ENCODE data around the gene CEP85. TPM values are rescaled to one million over a fixed set of nuclear protein-coding genes. Genes with fewer than 3 reads are reported as not detected.

The CEP85 gene
- total and polyA plus RNA-seq, 2 of the 13 experiments (the other 11 are each of a cell fraction or from before 2014, with no cell fraction given), result 16.1 to 26.7 TPM

DNA sequence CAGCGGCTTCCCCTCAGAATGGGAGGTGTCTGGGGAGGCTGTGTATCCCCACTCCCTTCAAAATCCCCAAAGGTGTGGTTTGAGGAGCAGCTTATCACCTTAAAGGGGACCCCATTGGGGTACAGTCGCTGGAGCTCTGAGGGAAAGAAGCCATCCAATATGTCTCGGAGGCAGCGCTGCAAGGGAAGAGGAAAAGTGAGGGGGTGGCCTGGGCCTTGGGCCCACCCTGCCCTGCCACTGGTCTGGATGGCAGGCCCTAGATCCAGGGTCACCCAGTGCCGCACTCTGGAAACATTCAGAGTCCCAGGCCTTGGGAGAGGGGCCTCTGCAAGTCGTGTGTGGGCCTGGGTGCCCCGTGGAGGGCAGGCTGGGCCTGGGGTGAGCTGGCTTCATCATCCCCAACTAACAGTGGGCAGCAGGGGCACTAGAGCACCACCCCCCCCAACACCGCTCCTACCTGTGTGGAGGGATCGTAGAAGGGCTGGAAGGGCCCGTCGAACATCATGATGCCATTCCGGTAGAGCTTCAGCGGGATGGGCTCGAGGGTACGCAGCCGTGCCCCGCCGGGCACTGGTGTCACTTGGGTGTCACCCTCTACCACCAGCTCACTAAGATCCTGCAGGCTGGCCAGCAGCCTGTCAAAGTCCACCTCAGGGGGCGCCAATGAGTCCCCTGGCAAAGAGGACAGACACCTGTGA lies 51.5 kb downstream of the CEP85 start (continued):
- TF ChIP-seq, protein P1, sequence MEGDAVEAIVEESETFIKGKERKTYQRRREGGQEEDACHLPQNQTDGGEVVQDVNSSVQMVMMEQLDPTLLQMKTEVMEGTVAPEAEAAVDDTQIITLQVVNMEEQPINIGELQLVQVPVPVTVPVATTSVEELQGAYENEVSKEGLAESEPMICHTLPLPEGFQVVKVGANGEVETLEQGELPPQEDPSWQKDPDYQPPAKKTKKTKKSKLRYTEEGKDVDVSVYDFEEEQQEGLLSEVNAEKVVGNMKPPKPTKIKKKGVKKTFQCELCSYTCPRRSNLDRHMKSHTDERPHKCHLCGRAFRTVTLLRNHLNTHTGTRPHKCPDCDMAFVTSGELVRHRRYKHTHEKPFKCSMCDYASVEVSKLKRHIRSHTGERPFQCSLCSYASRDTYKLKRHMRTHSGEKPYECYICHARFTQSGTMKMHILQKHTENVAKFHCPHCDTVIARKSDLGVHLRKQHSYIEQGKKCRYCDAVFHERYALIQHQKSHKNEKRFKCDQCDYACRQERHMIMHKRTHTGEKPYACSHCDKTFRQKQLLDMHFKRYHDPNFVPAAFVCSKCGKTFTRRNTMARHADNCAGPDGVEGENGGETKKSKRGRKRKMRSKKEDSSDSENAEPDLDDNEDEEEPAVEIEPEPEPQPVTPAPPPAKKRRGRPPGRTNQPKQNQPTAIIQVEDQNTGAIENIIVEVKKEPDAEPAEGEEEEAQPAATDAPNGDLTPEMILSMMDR (CRISPR knock-in tag; IDR thresholded peaks at IDR 0.05), result peak; percentile 64
- TF ChIP-seq, protein P2, sequence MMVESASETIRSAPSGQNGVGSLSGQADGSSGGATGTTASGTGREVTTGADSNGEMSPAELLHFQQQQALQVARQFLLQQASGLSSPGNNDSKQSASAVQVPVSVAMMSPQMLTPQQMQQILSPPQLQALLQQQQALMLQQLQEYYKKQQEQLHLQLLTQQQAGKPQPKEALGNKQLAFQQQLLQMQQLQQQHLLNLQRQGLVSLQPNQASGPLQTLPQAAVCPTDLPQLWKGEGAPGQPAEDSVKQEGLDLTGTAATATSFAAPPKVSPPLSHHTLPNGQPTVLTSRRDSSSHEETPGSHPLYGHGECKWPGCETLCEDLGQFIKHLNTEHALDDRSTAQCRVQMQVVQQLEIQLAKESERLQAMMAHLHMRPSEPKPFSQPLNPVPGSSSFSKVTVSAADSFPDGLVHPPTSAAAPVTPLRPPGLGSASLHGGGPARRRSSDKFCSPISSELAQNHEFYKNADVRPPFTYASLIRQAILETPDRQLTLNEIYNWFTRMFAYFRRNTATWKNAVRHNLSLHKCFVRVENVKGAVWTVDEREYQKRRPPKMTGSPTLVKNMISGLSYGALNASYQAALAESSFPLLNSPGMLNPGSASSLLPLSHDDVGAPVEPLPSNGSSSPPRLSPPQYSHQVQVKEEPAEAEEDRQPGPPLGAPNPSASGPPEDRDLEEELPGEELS (CRISPR knock-in tag; IDR thresholded peaks at IDR 0.05), result no peak
- TF ChIP-seq KDM5A (IDR thresholded peaks at IDR 0.05; ENCODE audit: borderline replicate concordance, low read length) (no peak), ZSCAN21 (CRISPR knock-in tag; IDR thresholded peaks at IDR 0.05; ENCODE audit: borderline replicate concordance) (0 out of 2 replicates have a peak, but pooled peaks have one; percentile 24), ZNF530 (CRISPR knock-in tag; IDR thresholded peaks at IDR 0.05; ENCODE audit: low read depth) (no peak), REXO4 (CRISPR knock-in tag; IDR thresholded peaks at IDR 0.05; ENCODE audit: borderline replicate concordance) (no peak), ISL2 (CRISPR knock-in tag; IDR thresholded peaks at IDR 0.05) (no peak), ZNF644 (CRISPR knock-in tag; IDR thresholded peaks at IDR 0.05; ENCODE audit: low read depth) (no peak), CBX1 (IDR thresholded peaks at IDR 0.05; ENCODE audit: low read depth) (no peak), MTF1 (CRISPR knock-in tag; IDR thresholded peaks at IDR 0.05) (no peak), ATF7-NPFF (CRISPR knock-in tag; IDR thresholded peaks at IDR 0.05; ENCODE audit: low read depth) (0 out of 2 replicates have a peak, but pooled peaks have one; percentile 28), EEA1 (CRISPR knock-in tag; IDR thresholded peaks at IDR 0.05; ENCODE audit: borderline replicate concordance) (no peak), CCDC6 (CRISPR knock-in tag; IDR thresholded peaks at IDR 0.05) (no peak), HOXD1 (CRISPR knock-in tag; IDR thresholded peaks at IDR 0.05) (no peak), ZNF264 (CRISPR knock-in tag; IDR thresholded peaks at IDR 0.05) (no peak), ZNF263 (CRISPR knock-in tag; IDR thresholded peaks at IDR 0.05) (no peak), KLF9 (CRISPR knock-in tag; IDR thresholded peaks at IDR 0.05; ENCODE audit: low read depth) (no peak), SRY (CRISPR knock-in tag; IDR thresholded peaks at IDR 0.05) (no peak), ZSCAN20 (CRISPR knock-in tag; IDR thresholded peaks at IDR 0.05; ENCODE audit: borderline replicate concordance) (no peak), ZBTB7B (CRISPR knock-in tag; IDR thresholded peaks at IDR 0.05) (no peak), ZNF17 (CRISPR knock-in tag; IDR thresholded peaks at IDR 0.05) (no peak), ZFP91 (CRISPR knock-in tag; IDR thresholded peaks at IDR 0.05; ENCODE audit: borderline replicate concordance) (peak; percentile 46; the same call in 1 of the 2 replicates), TFE3 (CRISPR knock-in tag; IDR thresholded peaks at IDR 0.05) (no peak), AGO2 (optimal IDR thresholded peaks at IDR 0.05; ENCODE audit: low read depth, low read length) (peak; percentile 53)
- TF ChIP-seq, protein P3, sequence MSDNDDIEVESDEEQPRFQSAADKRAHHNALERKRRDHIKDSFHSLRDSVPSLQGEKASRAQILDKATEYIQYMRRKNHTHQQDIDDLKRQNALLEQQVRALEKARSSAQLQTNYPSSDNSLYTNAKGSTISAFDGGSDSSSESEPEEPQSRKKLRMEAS (IDR thresholded peaks at IDR 0.05), result no peak

Measured in HepG2 (cell line).